ENCODE results near the gene CTBP2.

GRCh38 chr10:125095776-125096175 is 64.6 kb downstream of the CTBP2 start:
- TF ChIP-seq POLR2A (IDR thresholded peaks at IDR 0.05) = no peak
- no peak for TF ChIP-seq CTCF (IDR thresholded peaks at IDR 0.05)
